HCT116 (cell line): Measurements from ENCODE around the gene SGMS2. TPM values are rescaled to one million over a fixed set of nuclear protein-coding genes. Genes with fewer than 3 reads are reported as not detected.
A peak's percentile ranks its signal among the peaks of the same experiment; 100 is the strongest.

Experiments
- ATAC-seq: fragments of 200-7000 bp; cut with Tn5 transposase; 2 replicates; pipeline ENCODE4 v1.9.1; 2020; ENCODE audit warnings: mild to moderate bottlenecking, moderate library complexity
- BruUV-seq: library from RNA; stranded (reverse); fragments of 400-500 nt; replicated peaks from 2 replicates; lab custom pipeline; 2021; lab: Mats Ljungman, UMichigan
- CTCF ChIA-PET: fragments of 300-600 bp; sonication (Branson Sonifier 250); formaldehyde crosslinking; loops from one replicate; lab custom pipeline; 2021; ENCODE audit warnings: antibody characterized with exemption; lab: Charles Lee
- POLR2A ChIA-PET: fragments of 300-600, 350-600 bp; sonication (Branson Sonifier 250); formaldehyde crosslinking; loops from one replicate; lab custom pipeline; 2021; ENCODE audit warnings: antibody characterized with exemption; lab: Charles Lee
- RAD21 ChIA-PET, 2 experiments: fragments of 300-600 bp; sonication (Branson Sonifier 250); formaldehyde crosslinking; loops; one replicate each; lab custom pipeline; 2023; ENCODE audit warnings: low total read pairs in 2 of 2; ENCODE audit not compliant: uncharacterized antibody in 2 of 2, unreplicated experiment in 2 of 2, low non-redundant PET in 1 of 2; lab: Charles Lee
- DNase-seq: peaks from one replicate; pipeline ENCODE4 v3.0.0-alpha.2; 2010; ENCODE audit warnings: low read depth, low spot score
- H2AFZ ChIP-seq: fragments of 200-600 bp; shearing (Covaris generic), sonication (generic); 2 replicates; pipeline ENCODE4 v1.6.1; 2017; ENCODE audit warnings: low read depth, mixed run types, mixed read lengths, antibody characterized with exemption, low read length; ENCODE audit not compliant: poor library complexity, severe bottlenecking
- H3K27ac ChIP-seq: 2 replicates; pipeline ENCODE4 v1.5.1; 2012; ENCODE audit warnings: low read depth, low read length
- H3K27me3 ChIP-seq: fragments of 200-600 bp; sonication (generic); 2 replicates; pipeline ENCODE4 v1.6.1; 2016; ENCODE audit warnings: mixed run types, low read length, mixed read lengths; ENCODE audit not compliant: insufficient read depth
- H3K36me3 ChIP-seq, 2 experiments: fragments of 200-500 bp in 1 of 2; fragments of 200-600 bp in 1 of 2; sonication (Bioruptor generic) in 1 of 2; sonication (generic) in 1 of 2; 2 replicates each; pipeline versions ENCODE4 v1.5.1 to v1.6.1; 2014 to 2016; ENCODE audit warnings: low read length in 2 of 2, inconsistent platforms in 1 of 2, mixed read lengths in 1 of 2, mixed run types in 1 of 2; ENCODE audit not compliant: insufficient read depth in 2 of 2, control insufficient read depth in 1 of 2
- H3K4me1 ChIP-seq, 2 experiments: fragments of 200-600 bp in 1 of 2; sonication (generic) in 1 of 2; 2 replicates each; pipeline versions ENCODE4 v1.5.1 to v1.6.1; 2012 to 2017; ENCODE audit warnings: low read length in 2 of 2, inconsistent platforms in 1 of 2, mild to moderate bottlenecking in 1 of 2, mixed read lengths in 1 of 2, mixed run types in 1 of 2, moderate library complexity in 1 of 2; ENCODE audit not compliant: insufficient read depth in 2 of 2, control insufficient read depth in 1 of 2
- H3K4me2 ChIP-seq: fragments of 200-600 bp; sonication (generic); 2 replicates; pipeline ENCODE4 v1.6.1; 2017; ENCODE audit warnings: mixed run types, low read length, mixed read lengths
- H3K4me3 ChIP-seq, 2 experiments: fragments of 200-600 bp in 1 of 2; sonication (generic) in 1 of 2; replicated peaks in 1 of 2; 2 replicates each; pipeline ENCODE4 v1.5.1; 2011 to 2016; ENCODE audit warnings: low read length in 2 of 2, control low read depth in 1 of 2, low read depth in 1 of 2, mild to moderate bottlenecking in 1 of 2, mixed read lengths in 1 of 2, mixed run types in 1 of 2
- H3K79me2 ChIP-seq: fragments of 200-600 bp; sonication (generic); 2 replicates; pipeline ENCODE4 v1.6.1; 2017; ENCODE audit warnings: mild to moderate bottlenecking, mixed run types, low read length, moderate library complexity, mixed read lengths; ENCODE audit not compliant: insufficient read depth
- H3K9ac ChIP-seq: fragments of 200-600 bp; sonication (generic); 2 replicates; pipeline ENCODE4 v1.6.1; 2016; ENCODE audit warnings: low read length, mixed read lengths
- H3K9me2 ChIP-seq: fragments of 200-600 bp; sonication (generic), shearing (Covaris generic); 2 replicates; pipeline ENCODE4 v1.6.1; 2017; ENCODE audit warnings: mixed run types, mild to moderate bottlenecking, moderate library complexity; ENCODE audit not compliant: insufficient read depth
- H3K9me3 ChIP-seq, 2 experiments: fragments of 200-500 bp in 1 of 2; fragments of 200-600 bp in 1 of 2; sonication (Bioruptor generic) in 1 of 2; sonication (generic) in 1 of 2; 2 replicates each; pipeline ENCODE4 v1.6.1; 2014 to 2017; ENCODE audit warnings: low read length in 2 of 2, mixed read lengths in 2 of 2, inconsistent platforms in 1 of 2, low read depth in 1 of 2, mild to moderate bottlenecking in 1 of 2, mixed run types in 1 of 2, moderate library complexity in 1 of 2; ENCODE audit not compliant: control insufficient read depth in 1 of 2, insufficient read depth in 1 of 2
- H4K20me1 ChIP-seq: fragments of 200-600 bp; sonication (generic), shearing (Covaris generic); 2 replicates; pipeline ENCODE4 v1.6.1; 2017; ENCODE audit warnings: mixed run types, mild to moderate bottlenecking, moderate library complexity; ENCODE audit not compliant: insufficient read depth
- CBX3 ChIP-seq: IDR thresholded peaks from 2 replicates; pipeline ENCODE4 v1.6.1; 2012; ENCODE audit warnings: low read depth
- CEBPB ChIP-seq: IDR thresholded peaks from 2 replicates; pipeline ENCODE4 v1.6.1; 2012; ENCODE audit warnings: low read depth
- CTCF ChIP-seq, 3 experiments: fragments of 200-600 bp in 1 of 3; sonication (generic) in 1 of 3; IDR thresholded peaks in 2 of 3; conservative IDR thresholded peaks in 1 of 3; 2 replicates each; pipeline ENCODE4 v1.5.1; 2012 to 2017; ENCODE audit warnings: low read depth in 2 of 3, low read length in 2 of 3, antibody characterized with exemption in 1 of 3, borderline replicate concordance in 1 of 3, control low read depth in 1 of 3, mild to moderate bottlenecking in 1 of 3, mixed read lengths in 1 of 3, mixed run types in 1 of 3, moderate library complexity in 1 of 3; ENCODE audit not compliant: insufficient read depth in 1 of 3
- ELF1 ChIP-seq: IDR thresholded peaks from 2 replicates; pipeline ENCODE4 v1.6.1; 2012; ENCODE audit warnings: low read depth, borderline replicate concordance
- EZH2 ChIP-seq: fragments of 200-600 bp; sonication (generic); IDR thresholded peaks from 2 replicates; pipeline ENCODE4 v1.6.1; 2017; ENCODE audit warnings: antibody characterized with exemption, mixed run types
- EZH2phosphoT487 ChIP-seq: fragments of 200-600 bp; IDR thresholded peaks from 2 replicates; pipeline ENCODE4 v1.6.1; 2018; ENCODE audit warnings: antibody characterized with exemption, borderline replicate concordance
- FOSL1 ChIP-seq: IDR thresholded peaks from 2 replicates; pipeline ENCODE4 v1.6.1; 2012; ENCODE audit warnings: low read depth
- MAX ChIP-seq: IDR thresholded peaks from 2 replicates; pipeline ENCODE4 v1.6.1; 2012
- POLR2A ChIP-seq: IDR thresholded peaks from 2 replicates; pipeline ENCODE4 v1.7.0; 2011; ENCODE audit warnings: borderline replicate concordance; ENCODE audit not compliant: insufficient read depth, insufficient read length; ENCODE audit errors: extremely low read depth
- POLR2AphosphoS5 ChIP-seq: IDR thresholded peaks from 2 replicates; pipeline ENCODE4 v1.6.1; 2011; ENCODE audit warnings: mild to moderate bottlenecking, low read depth, low read length, moderate library complexity
- RAD21 ChIP-seq: IDR thresholded peaks from 2 replicates; pipeline ENCODE4 v1.6.1; 2012; ENCODE audit warnings: low read depth, mild to moderate bottlenecking
- SRF ChIP-seq: IDR thresholded peaks from 2 replicates; pipeline ENCODE4 v1.6.1; 2012; ENCODE audit warnings: low read depth
- YY1 ChIP-seq: IDR thresholded peaks from 2 replicates; pipeline ENCODE4 v1.6.1; 2011; ENCODE audit warnings: low read length, low read depth, moderate library complexity, mild to moderate bottlenecking; ENCODE audit not compliant: insufficient replicate concordance; ENCODE audit errors: extremely low read depth
- ZBTB33 ChIP-seq: IDR thresholded peaks from 2 replicates; pipeline ENCODE4 v1.6.1; 2011; ENCODE audit warnings: mild to moderate bottlenecking, low read length, moderate library complexity; ENCODE audit not compliant: insufficient replicate concordance; ENCODE audit errors: extremely low read depth
- ZFX ChIP-seq: fragments of 450-650 bp; IDR thresholded peaks from 2 replicates; pipeline ENCODE4 v1.6.1; 2017
- ZNF274 ChIP-seq: fragments of 200-500 bp; sonication (Bioruptor generic); IDR thresholded peaks from 2 replicates; pipeline ENCODE4 v1.6.1; 2014; ENCODE audit warnings: mild to moderate bottlenecking, low read depth, low read length, inconsistent platforms
- intact Hi-C: fragments of 100-400 bp; cut with micrococcal nuclease; formaldehyde crosslinking; loops from 2 replicates; pipeline ENCODE4 v1.10.0; 2022
- total RNA-seq: library from RNA; stranded (reverse); gene quantifications from one replicate; pipeline ENCODE4 v1.2.1, GENCODE V29; 2021; ENCODE audit not compliant: unreplicated experiment
- TF ChIP-seq, protein P1 (sequence below): IDR thresholded peaks from 2 replicates; pipeline ENCODE4 v1.6.1; 2012
- TF ChIP-seq, protein P2 (sequence below): IDR thresholded peaks from 2 replicates; pipeline ENCODE4 v1.6.1; 2012; ENCODE audit warnings: low read depth

SGMS2 gene
- total RNA-seq, 1 experiment from 2014 or later, result 36.6 TPM

DNA sequence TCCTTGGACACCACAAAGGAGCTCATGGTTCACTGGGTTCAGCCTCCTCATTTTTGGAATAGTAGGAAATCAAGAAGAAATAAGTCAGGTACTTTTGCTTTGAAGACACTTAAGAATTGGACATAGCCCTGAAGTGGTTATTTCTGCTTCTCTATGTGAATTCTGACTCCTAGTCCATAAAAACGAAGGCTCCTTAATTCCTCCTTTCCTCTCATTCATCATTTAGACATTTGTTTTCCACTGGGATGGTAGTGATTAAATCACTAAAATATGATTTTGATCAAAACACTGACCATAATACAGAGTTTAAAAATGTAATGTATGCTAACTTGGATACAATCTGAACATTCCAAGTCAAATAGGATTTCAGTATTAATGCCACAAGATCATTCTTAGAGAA, 71.9 kb downstream of the SGMS2 start:
- ChIA-PET POLR2A (interaction anchor here (0.7 kb wide), 1 partner anchor 11 kb away, joined by 3 read pairs; no protein-coding TSS in a partner anchor), RAD21 (no interaction called here), CTCF (no interaction called here)
- Histone ChIP-seq H3K27me3 (no peaks in the 10 kb centered on the region), H3K9ac (peak overlapping the region; percentile 29), H3K4me3 (peak overlapping the region; percentile 10 to 36; a peak in 3 of 4 replicates), H3K36me3 (no peaks in the 10 kb centered on the region; a peak in 1 of 4 replicates), H3K4me2 (peak overlapping the region; percentile 67), H3K9me3 (no peaks in the 10 kb centered on the region), H4K20me1 (no peaks in the 10 kb centered on the region), H3K79me2 (peaks cover 13% of the 10 kb centered on the region; the same call in 1 of the 2 replicates), H3K4me1 (peaks cover 18 to 34% of the 10 kb centered on the region in 2 experiments), H3K27ac (peak overlapping the region; percentile 64), H3K9me2 (no peaks in the 10 kb centered on the region), H2AFZ (no peak overlapping the region)
- ATAC-seq (no peak), DNase-seq (no peak)
- no TSS peak for BruUV-seq
- intact Hi-C loops, result loop anchor here (2.0 kb wide), 1 partner anchor 72 kb away; the partner anchor contains the start of gene SGMS2
- no peak for TF ChIP-seq ZFX
- no peak for TF ChIP-seq ZBTB33
- no peak for TF ChIP-seq CTCF (IDR thresholded peaks at IDR 0.05 in 2 of 3, conservative IDR thresholded peaks at IDR 0.05 in 1 of 3; ENCODE audit: borderline replicate concordance in 1 of 3, insufficient read depth in 1 of 3, low read depth in 2 of 3, low read length in 2 of 3)
- no peak for TF ChIP-seq YY1
- no peak for TF ChIP-seq POLR2AphosphoS5
- TF ChIP-seq, protein P1, sequence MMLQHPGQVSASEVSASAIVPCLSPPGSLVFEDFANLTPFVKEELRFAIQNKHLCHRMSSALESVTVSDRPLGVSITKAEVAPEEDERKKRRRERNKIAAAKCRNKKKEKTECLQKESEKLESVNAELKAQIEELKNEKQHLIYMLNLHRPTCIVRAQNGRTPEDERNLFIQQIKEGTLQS, result no peak
- no peak for TF ChIP-seq EZH2
- TF ChIP-seq POLR2A, result no peak
- no peak for TF ChIP-seq CBX3
- no peak for TF ChIP-seq RAD21
- no peak for TF ChIP-seq FOSL1
- TF ChIP-seq SRF, result no peak
- TF ChIP-seq, protein P2, sequence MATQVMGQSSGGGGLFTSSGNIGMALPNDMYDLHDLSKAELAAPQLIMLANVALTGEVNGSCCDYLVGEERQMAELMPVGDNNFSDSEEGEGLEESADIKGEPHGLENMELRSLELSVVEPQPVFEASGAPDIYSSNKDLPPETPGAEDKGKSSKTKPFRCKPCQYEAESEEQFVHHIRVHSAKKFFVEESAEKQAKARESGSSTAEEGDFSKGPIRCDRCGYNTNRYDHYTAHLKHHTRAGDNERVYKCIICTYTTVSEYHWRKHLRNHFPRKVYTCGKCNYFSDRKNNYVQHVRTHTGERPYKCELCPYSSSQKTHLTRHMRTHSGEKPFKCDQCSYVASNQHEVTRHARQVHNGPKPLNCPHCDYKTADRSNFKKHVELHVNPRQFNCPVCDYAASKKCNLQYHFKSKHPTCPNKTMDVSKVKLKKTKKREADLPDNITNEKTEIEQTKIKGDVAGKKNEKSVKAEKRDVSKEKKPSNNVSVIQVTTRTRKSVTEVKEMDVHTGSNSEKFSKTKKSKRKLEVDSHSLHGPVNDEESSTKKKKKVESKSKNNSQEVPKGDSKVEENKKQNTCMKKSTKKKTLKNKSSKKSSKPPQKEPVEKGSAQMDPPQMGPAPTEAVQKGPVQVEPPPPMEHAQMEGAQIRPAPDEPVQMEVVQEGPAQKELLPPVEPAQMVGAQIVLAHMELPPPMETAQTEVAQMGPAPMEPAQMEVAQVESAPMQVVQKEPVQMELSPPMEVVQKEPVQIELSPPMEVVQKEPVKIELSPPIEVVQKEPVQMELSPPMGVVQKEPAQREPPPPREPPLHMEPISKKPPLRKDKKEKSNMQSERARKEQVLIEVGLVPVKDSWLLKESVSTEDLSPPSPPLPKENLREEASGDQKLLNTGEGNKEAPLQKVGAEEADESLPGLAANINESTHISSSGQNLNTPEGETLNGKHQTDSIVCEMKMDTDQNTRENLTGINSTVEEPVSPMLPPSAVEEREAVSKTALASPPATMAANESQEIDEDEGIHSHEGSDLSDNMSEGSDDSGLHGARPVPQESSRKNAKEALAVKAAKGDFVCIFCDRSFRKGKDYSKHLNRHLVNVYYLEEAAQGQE, result no peak
- TF ChIP-seq ZNF274, result no peak
- TF ChIP-seq MAX, result no peak
- no peak for TF ChIP-seq ELF1
- no peak for TF ChIP-seq EZH2phosphoT487
- TF ChIP-seq CEBPB, result no peak
